ENCODE data around the gene TYMP.

TYMP gene

DNA sequence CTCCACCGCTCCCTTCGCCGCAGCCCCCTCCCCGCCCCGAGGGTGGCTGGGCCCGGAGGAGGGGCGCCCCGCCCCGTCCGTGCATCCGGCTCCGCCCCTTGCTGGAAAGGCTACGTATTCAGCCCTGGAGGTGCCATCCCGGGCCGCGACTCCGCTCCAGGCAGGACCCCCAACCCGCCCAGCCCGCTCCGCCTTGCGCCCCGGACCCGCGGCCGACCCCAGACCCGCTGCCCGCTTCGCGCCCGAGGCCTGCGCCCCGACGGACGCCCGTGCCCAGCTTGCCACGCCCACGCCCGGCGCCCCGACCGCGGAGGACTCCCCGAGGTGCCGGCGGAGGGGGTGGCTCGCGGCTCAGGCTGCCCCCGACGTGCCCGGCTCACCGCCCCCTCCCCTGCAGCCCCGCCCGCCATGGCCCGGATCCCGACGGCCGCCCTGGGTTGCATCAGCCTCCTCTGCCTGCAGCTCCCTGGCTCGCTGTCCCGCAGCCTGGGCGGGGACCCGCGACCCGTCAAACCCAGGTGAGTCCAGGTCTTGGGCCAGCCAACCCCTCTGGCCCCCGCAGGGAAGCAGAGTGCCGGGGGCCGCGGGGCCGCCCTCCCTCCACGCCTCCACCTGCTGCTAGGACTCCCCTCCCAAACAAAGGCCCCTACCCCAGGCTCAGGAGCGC is 48.2 kb downstream of the TYMP start, which contains the start of gene ADM2:
Gene ADM2 (plus strand): TSS at position 104 of the 667 bp plus-strand sequence. CDS start 305 bp downstream, at position 409.
- H3K4me1 ChIP-seq: peaks cover 33 to 85% (median 77%) of the 10 kb centered on the region in 10 experiments
- peak within 1 kb of the TSS; percentile 12 to 87 (median 73) for H3K9ac ChIP-seq
- peaks cover 23 to 49% (median 35%) of the 10 kb centered on the region in 11 experiments for H3K27me3 ChIP-seq
- H4K20me1 ChIP-seq: peaks cover 0 to 38% (median 10%) of the 10 kb centered on the region in 11 experiments; a peak in 12 of 22 replicates
- H3K36me3 ChIP-seq: no peaks in the 10 kb centered on the region
- peak within 1 kb of the TSS; percentile 85 to 99 (median 93) for H3K4me2 ChIP-seq
- TF ChIP-seq Cebpa-rat (IDR thresholded peaks at IDR 0.05): no peak
- peak within 1 kb of the TSS; percentile 56 to 73 (median 64) for H3K4me3 ChIP-seq
- no peaks in the 10 kb centered on the region; a peak in 3 of 22 replicates for H3K9me3 ChIP-seq (replicated peaks in 1 of 11)
- peak within 1 kb of the TSS; percentile 28 to 84 (median 59); a peak in 19 of 22 replicates for H3K27ac ChIP-seq

DNA sequence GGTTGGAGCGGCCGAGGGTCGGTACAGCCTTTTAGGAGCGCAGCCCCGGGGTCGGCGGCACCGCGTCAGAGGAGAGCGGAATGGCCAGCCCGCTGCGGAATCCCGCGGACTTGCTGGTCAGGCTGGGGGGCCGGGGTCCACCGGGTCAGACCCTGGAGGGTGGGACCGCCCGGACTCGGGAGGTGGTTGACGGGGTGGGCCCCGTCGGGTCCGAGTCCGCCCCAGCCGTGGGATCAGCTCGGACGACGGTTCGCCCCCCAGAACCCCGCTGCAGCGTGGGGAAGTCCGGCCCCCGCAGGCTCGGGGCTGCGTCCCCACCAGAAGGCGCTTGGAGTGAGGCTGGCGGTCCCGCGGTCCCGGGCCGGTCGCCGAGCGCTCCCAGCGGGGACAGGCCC is 48.8 kb downstream of the TYMP start:
- no peaks in the 10 kb centered on the region; a peak in 3 of 22 replicates for H3K9me3 ChIP-seq (replicated peaks in 1 of 11)
- peaks cover 35 to 88% (median 80%) of the 10 kb centered on the region in 10 experiments for H3K4me1 ChIP-seq
- H3K36me3 ChIP-seq: no peaks in the 10 kb centered on the region
- peak overlapping the region; percentile 56 to 73 (median 64); a peak in 19 of 20 replicates for H3K4me3 ChIP-seq
- H3K27ac ChIP-seq: peak overlapping the region in 3 of 11 experiments; percentile 28 to 84 (median 72); a peak in 3 of 22 replicates
- peak overlapping the region in 10 of 11 experiments; percentile 12 to 87 (median 75); a peak in 16 of 22 replicates for H3K9ac ChIP-seq
- H3K4me2 ChIP-seq: peak overlapping the region; percentile 85 to 99 (median 93)
- peaks cover 0 to 36% (median 10%) of the 10 kb centered on the region in 11 experiments; a peak in 12 of 22 replicates for H4K20me1 ChIP-seq
- TF ChIP-seq Cebpa-rat (IDR thresholded peaks at IDR 0.05): no peak
- peaks cover 23 to 49% (median 35%) of the 10 kb centered on the region in 11 experiments for H3K27me3 ChIP-seq

DNA sequence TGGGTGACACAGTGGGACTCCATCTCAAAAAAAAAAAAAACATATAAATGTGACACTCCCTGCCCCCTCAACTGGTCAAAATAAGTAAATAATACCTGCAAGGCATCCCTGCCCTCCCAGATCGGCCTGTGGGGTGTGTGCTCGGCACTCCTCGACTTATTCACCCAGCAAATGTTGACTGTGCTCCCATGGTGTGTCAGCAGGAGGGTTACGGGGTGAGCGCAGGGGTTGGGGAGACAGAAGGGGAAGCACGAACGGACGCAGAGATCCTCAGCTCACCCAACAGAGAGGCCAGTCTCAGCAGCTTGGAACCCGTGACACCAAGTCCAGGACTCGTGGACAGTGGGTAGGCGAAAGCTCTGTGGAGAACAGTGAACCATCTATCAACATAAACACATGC is 50.1 kb downstream of the TYMP start:
- H3K4me1 ChIP-seq: peaks cover 40 to 88% (median 79%) of the 10 kb centered on the region in 10 experiments
- H3K27me3 ChIP-seq: peaks cover 23 to 49% (median 35%) of the 10 kb centered on the region in 11 experiments
- H3K4me3 ChIP-seq: no peak overlapping the region
- no peaks in the 10 kb centered on the region; a peak in 3 of 22 replicates for H3K9me3 ChIP-seq (replicated peaks in 1 of 11)
- no peak overlapping the region for H3K27ac ChIP-seq
- H3K36me3 ChIP-seq: no peaks in the 10 kb centered on the region
- no peak overlapping the region for H3K4me2 ChIP-seq
- peaks cover 0 to 26% (median 10%) of the 10 kb centered on the region in 11 experiments; a peak in 12 of 22 replicates for H4K20me1 ChIP-seq
- TF ChIP-seq Cebpa-rat (IDR thresholded peaks at IDR 0.05): no peak
- H3K9ac ChIP-seq: no peak overlapping the region

DNA sequence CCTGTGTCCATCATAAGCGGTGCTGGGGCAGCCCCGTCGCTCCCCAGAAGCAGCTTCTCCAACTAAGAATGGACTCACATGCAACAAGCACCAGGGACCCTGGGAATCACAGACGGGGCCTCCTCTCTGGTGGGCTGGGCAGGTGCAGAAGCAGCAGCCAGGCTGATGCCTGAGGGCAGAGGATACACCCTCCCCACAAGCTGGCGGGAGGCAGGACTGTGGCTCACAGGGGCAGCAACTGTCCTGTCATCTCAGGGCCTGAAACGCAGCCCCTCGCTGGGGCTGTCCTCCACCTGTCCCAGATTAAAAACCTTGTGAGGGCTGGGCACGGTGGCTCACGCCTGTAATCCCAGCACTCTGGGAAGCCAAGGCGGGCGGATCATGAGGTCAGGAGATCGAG is 51.9 kb downstream of the TYMP start:
- no peak overlapping the region for H3K27ac ChIP-seq
- H3K4me1 ChIP-seq: peaks cover 45 to 82% (median 73%) of the 10 kb centered on the region in 10 experiments
- no peak overlapping the region for H3K4me3 ChIP-seq
- peaks cover 14 to 28% (median 17%) of the 10 kb centered on the region in 11 experiments for H4K20me1 ChIP-seq
- peak overlapping the region in 9 of 11 experiments; percentile 46 to 99 (median 95); a peak in 15 of 22 replicates for H3K4me2 ChIP-seq
- no peak for TF ChIP-seq Cebpa-rat (IDR thresholded peaks at IDR 0.05)
- H3K27me3 ChIP-seq: peaks cover 23 to 44% (median 34%) of the 10 kb centered on the region in 11 experiments
- no peaks in the 10 kb centered on the region; a peak in 3 of 22 replicates for H3K9me3 ChIP-seq (replicated peaks in 1 of 11)
- peaks cover 0 to 4% (median 0%) of the 10 kb centered on the region in 11 experiments; a peak in 1 of 22 replicates for H3K36me3 ChIP-seq
- 0 out of 22 replicates have a peak overlapping the region, but pooled peaks of 2 of the 11 experiments have one; percentile 5 to 18 for H3K9ac ChIP-seq

DNA sequence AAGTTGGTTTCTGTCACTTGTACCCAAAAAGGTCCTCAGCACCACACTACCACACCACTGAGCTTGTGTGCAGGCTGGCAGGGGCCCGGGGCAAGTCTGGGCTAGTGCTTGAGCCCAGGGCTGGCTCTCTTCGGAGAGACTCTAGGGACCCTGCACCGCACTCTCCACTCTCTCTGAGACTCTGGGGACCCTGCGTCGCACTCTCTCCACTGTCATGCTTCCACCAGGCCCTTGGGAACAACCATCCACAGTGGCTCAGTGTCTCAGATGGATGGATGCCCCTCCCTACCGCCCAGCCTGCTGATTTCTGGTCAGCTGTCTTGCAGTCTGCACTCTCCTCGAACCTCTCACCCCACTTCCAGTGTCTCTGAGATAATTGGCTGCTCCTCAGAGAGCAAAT is 52.9 kb downstream of the TYMP start:
- no peak for TF ChIP-seq Cebpa-rat (IDR thresholded peaks at IDR 0.05)
- peak overlapping the region; percentile 31 to 99 (median 94); a peak in 21 of 22 replicates for H3K4me2 ChIP-seq
- peak overlapping the region in 7 of 11 experiments; percentile 13 to 60 (median 40); a peak in 12 of 22 replicates for H3K9ac ChIP-seq
- no peak overlapping the region for H3K4me3 ChIP-seq
- peaks cover 24 to 28% (median 25%) of the 10 kb centered on the region in 11 experiments for H4K20me1 ChIP-seq
- peak overlapping the region in 7 of 11 experiments; percentile 16 to 86 (median 60); a peak in 11 of 22 replicates for H3K27ac ChIP-seq
- H3K4me1 ChIP-seq: peaks cover 45 to 82% (median 73%) of the 10 kb centered on the region in 10 experiments
- no peaks in the 10 kb centered on the region; a peak in 3 of 22 replicates for H3K9me3 ChIP-seq (replicated peaks in 1 of 11)
- peaks cover 19 to 33% (median 24%) of the 10 kb centered on the region in 11 experiments for H3K27me3 ChIP-seq
- peaks cover 0 to 11% (median 0%) of the 10 kb centered on the region in 11 experiments; a peak in 2 of 22 replicates for H3K36me3 ChIP-seq
